ENCODE data around the gene DNLZ.

The DNLZ gene

DNA sequence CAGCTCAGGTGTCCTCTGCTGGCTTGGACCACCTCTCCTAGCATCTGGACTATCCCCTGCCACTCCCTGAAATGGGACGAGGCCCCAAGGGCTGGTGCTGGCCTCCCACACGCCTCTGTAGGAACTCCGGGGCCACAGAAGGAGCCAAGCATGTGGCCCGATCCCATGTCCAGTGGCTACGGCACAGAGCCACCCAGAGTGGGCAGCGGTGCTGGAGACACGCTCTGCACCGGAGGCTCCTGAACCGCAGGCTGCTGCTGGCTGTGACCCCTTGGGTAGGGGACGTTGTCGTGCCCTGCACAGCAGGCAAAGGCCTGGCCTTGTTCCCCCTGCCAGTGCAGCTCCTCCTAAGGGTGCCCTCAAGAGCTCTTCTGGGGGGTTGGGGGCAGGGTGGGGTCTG lies 16.3 kb upstream of the DNLZ start:
- no peak overlapping the region for H3K4me3 ChIP-seq (ENCODE audit: low read length)
- no peak for DNase-seq (ENCODE audit: low read depth, low spot score)

DNA sequence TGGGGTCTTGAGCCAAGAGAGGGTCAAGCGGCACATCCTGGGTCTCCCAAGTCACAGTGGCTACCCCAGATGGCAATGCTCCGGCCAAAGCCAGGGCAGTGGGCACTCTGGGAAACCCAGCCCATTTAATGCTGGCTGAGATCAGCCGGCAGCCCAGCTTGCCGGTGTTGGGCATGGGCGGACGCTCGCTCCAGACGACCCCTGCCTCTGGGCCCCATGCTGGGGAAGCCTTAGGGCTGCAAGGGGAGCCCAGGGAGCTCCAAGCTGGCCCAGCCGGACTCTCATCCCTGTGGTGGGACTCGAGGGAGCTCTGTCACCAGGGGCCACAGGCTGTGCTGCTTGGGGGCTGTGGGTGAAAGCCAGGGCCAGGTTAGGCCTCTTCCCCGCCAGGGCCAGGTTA lies 15.9 kb upstream of the DNLZ start:
- DNase-seq (ENCODE audit: low read depth, low spot score): no peak
- no peak overlapping the region for H3K4me3 ChIP-seq (ENCODE audit: low read length)

DNA sequence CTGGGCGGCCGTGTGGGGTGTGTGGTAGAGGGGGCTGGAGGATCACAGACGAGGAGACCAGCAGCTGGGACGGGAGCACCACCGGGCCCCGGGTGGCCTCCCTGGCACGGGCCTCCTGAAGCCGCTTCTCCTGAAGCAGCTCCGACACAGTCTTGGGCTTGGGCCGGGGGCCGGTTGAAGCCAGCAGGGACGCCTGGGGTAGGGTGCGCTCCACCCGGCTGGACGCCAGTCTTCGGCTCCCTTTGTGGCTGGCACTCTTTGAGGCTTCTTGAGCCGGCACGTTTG lies 15.4 kb upstream of the DNLZ start:
- H3K4me3 ChIP-seq (ENCODE audit: low read length): no peak overlapping the region
- DNase-seq (ENCODE audit: low read depth, low spot score): no peak

DNA sequence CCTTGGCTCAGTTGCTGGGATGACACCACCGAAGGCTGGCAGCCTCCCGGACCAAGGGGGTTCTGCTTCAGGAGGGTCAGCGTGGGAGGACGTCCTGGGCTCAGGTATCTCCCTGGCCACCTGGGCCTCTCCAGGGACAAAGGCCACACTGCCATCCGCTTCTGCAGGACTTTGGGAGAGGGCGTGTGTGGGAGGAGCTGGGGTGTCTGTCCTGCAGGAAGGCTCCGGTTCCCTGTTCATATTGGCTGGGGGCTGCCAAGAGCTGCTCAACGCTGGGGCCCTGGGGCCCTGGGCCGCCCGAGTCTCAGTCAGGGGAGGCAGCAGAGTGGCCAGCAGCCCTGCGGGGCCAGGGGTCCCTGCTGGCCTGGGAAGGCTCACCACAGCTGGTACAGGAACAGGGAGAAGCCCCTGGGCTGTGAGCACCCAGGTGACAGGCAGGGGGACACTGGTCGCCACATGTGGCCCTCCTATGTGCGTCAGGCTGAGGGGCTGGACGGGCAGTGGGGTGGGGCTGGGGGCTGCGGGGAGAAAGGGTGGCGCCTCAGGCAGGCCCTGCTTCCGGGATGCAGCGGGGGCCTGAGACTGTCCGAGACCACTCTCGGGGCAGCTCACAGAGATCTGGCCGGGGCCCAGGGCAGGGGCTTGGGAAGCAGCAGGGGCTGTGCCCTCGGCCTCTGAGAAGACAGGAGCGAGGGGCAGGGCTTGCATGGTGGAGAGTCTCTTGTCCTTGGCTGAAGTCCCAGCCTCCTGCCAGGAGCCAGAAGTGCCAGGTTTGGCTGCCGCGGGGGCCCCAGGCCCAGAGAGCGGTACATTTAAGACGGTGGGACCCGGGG lies 14.8 kb upstream of the DNLZ start:
- H3K4me3 ChIP-seq (ENCODE audit: low read length): no peak overlapping the region
- no peak for DNase-seq (ENCODE audit: low read depth, low spot score)

DNA sequence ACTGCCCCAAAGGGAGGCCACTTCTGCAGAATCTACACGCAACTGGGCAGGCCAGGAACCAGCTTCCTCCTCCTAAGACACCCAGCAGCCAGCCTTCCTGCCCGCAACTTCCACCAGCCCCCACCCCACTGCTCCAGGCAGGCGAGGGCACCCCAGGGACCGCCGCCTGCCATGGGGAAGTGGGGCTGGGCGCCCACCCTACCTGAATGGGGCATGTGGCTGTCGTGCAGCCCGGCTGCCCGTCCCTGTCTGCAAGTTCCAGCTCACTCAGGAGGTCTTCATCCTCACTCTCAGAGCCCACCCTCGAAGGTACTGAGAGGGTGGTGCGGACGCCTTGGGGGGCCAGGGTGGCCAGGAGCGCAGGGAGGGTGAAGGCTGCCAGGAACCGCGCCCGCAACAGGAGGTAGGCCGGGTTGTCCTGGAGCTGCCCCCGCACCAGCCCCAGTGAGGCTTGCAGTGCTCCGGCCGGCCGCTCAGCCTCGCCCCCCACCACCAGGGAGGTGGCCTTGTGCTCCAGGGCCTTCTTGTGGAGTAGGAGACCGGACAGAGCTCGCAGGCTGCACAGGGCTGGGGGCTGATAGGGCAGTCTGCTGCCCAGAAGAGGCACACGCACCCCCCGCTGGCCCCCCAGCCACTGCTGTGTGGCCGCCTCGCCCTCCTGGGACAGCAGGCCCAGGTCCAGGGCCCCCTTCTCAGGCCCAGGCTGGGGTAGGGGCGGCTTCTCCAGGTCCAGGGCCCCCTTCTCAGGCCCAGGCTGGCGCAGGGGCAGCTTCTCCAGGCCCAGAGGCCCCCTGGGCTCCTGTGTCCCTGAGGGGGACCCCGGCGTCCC lies 14.0 kb upstream of the DNLZ start:
- no peak for DNase-seq (ENCODE audit: low read depth, low spot score)
- no peak overlapping the region for H3K4me3 ChIP-seq (ENCODE audit: low read length)

DNA sequence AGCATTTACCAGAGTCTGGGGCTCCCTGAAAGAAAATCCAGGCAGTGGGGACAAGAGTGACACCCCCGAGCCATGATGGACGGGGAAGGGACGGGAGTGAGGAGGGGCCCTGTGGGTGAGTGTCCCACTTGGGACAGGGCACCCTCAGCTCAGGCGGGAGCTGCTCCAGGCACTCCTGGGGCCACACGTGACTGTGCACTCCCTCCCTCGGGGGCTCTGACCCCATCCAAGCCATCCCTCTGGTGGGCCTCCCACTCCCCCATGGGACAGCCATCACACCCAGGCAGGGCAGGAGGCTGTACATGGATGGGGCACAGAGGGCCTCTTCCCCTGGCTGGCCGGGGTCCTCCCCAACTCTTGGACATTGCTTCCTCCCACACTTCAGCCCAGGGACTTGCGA lies 12.9 kb upstream of the DNLZ start:
- DNase-seq (ENCODE audit: low read depth, low spot score): no peak
- no peak overlapping the region for H3K4me3 ChIP-seq (ENCODE audit: low read length)

DNA sequence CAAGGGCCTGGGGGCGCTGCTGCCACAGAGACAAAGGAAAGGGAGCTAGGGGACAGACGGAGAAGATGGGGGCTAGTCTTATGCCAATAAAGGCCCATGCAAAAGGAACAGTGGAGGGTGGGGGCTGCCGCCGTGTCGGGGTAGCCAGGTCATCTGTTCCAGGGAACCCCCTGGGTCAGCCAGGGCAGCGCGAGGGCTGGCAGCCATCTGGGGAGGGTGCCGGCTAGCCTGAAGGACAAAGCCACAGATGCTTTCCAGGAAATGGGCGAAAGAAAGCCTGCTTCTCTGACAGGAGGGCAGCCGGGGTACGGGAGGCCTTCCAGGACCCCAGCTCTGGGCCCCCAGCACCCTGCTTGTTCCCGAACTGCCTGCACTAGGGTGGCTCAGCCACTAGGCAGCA lies 11.6 kb upstream of the DNLZ start:
- DNase-seq (ENCODE audit: low read depth, low spot score): no peak
- H3K4me3 ChIP-seq (ENCODE audit: low read length): no peak overlapping the region

DNA sequence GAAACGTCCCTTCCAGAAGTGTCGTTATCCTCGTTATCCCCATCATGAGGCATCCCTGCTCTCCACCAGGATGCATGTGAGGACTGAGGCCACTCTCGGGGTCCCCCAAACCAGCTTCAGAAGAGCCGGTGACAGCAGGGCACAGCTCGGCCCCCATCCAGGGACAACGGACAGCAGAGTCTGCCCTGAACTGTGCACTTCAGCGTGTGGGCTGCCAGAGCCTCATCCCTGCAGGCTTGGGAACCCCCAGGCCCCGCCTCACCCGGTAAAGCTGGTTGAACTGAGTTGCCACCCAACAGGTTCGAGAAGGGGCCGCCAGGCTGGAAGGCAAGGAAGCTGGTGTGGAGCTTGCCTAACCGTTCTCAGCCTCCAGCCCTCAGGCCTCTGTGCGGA lies 10.6 kb upstream of the DNLZ start:
- DNase-seq (ENCODE audit: low read depth, low spot score): no peak
- no peak overlapping the region for H3K4me3 ChIP-seq (ENCODE audit: low read length)

DNA sequence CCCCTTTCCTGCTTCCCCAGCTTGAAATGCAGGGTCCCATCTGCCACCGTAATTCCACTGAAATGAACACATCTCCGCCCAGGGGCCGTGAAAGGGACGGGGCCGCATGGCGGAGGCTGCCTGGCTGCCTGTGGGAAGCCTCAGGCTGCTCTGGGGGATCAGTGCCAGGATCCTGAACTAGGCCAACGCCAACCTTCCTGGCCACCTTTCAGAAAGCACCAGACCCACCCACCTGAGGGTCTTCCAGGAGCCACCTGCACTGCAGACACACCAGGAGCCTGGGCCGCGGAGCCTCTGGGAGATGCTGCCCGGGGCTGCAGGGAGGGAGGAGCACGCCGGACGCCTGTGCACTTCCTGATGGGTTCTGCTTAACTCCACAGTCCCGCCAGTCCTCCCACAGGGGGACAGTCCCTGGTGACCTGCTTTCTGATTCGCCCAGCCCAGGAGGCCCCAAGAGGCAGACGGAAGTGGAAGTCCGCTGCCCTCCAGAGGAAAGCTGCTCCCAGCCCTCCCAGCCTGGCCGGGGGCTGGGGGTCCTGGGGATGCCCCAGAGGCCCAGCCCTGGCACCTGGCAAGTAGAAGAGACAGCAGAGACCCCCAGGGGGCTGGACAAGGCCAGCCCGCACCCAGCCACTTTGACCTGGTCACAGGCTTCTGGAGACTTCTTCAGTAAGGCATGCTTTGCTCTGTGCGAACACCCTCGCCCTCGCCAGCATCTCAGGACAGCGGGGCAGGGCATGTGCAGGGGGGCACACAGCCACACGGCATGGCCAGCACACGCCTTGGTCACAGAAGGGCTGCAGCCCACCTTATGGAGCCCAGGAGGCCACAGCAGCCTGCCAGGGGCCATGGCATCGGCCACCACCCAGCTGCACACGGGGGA lies 10.0 kb upstream of the DNLZ start, which contains the start of gene CARD9:
Gene CARD9, minus strand, starts transcription at position 370 of the 883 bp plus-strand sequence. CDS start 1,591 bp downstream, outside the sequence.
- H3K4me3 ChIP-seq (ENCODE audit: low read length): no peak within 1 kb of the TSS
- no peak for DNase-seq (ENCODE audit: low read depth, low spot score)

DNA sequence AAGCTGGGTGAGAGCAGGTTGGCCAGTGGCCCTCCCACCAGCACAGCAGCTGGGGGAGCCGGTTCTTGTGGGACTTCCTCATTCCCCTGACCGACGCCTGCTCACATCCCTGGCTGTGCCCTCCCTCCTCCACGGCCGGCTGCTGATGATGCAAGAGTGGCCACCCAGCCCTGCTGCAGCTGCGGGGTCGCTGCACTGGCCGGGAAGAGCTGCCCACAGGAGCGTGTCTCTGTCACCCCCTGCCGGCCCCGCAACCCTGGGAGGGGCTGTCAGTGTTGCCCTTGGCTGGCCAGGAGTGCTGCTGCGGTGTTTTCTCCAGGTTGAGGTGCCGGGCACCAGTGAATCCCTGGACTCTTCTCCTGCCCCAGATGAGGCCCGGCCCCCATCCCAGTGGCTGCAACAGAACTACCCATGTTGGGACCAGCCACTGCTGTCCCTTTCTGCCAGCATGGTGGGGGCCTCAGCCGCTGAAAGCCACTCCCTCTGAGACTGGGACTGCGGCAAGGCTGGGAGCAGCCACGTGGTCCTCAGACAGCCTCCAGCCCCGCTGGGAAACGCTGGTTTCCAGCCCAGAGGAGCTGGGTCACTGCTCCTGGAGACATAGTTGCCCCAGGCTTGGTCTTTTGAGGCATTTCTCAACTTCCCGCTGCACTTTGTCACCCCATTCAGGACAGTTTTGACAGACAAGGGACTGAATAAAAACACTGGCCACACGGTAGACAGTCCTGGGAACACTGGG lies 9.2 kb upstream of the DNLZ start:
- no peak overlapping the region for H3K4me3 ChIP-seq (ENCODE audit: low read length)
- DNase-seq (ENCODE audit: low read depth, low spot score): no peak

DNA sequence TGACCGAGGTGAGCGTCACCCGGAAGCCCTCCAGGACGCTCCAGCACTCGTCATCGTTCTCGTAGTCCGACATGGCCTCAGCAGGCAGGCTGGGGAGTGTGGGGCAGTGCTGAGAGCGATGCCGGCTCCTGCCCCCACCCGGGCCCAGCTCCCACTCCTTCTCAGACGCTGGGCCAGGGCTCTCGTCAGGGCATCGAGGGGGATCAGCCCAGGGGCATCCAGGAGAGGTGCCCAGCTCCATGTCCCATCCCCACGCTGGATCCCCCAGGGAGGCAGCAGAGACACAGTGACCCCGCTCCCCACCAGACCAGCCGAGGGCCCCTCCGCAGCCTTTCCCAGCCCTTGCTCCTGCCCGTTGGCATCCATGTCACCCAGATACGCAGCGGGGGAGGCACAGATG lies 8.5 kb upstream of the DNLZ start:
- H3K4me3 ChIP-seq (ENCODE audit: low read length): no peak overlapping the region
- no peak for DNase-seq (ENCODE audit: low read depth, low spot score)

DNA sequence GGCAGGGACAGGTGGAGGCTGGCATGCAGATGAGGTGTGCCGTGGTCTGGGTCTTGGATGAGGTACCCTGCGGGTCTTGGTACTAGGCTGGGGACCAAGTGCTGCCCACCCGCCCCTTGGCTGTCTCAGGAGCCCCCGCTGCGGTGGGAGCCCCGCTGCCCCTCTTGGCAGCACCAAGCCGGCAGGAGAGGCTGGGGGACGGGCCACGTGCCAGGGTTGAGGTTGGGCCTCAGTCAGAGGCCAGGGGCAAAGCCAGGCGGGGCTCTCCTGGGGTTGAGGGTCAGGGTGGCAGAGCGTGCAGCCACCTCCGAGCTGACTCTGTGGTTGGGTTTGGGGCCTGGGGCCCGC lies 8.0 kb upstream of the DNLZ start:
- DNase-seq (ENCODE audit: low read depth, low spot score): no peak
- H3K4me3 ChIP-seq (ENCODE audit: low read length): no peak overlapping the region

DNA sequence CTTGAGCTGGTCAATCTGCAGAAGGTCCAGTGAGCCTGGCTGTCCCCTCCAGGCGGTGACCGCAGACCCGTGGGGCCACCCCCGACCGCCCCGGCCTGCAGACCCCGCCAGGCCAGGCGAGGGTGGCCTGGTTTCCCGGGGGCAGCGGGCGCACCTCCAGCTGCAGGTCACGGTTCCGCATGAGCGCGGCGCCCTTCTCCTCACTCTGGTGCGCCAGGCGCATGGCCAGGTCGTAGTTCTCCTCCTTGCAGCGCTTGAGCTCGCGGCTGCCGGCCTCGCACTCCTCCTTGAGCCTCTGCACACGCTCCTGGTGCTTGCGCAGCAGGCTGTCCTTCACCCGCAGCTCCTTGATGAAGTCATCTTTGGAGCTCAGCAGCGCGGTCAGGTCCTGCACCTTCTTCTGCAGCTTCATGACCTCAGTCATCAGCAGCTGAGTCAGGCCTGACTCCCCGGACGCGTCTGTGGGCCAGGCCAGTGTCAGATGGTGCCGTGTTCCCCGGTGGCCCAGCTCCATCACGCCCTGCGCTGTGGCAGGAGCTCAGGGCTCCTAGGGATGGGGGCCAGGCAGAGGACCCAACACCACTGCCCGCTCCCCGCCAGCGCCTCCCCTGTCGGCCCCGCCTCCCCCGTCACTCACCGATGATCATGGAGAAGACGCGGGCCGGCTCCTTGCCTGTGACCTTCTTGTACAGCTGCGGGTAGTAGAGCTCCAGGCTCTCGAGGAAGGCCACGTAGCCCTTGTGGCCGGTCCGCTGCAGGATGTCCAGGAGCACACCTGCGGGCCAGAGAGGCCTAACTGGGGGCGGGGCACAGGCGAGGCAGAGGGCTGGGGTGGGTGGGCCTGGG lies 7.4 kb upstream of the DNLZ start:
- DNase-seq (ENCODE audit: low read depth, low spot score): no peak
- no peak overlapping the region for H3K4me3 ChIP-seq (ENCODE audit: low read length)

DNA sequence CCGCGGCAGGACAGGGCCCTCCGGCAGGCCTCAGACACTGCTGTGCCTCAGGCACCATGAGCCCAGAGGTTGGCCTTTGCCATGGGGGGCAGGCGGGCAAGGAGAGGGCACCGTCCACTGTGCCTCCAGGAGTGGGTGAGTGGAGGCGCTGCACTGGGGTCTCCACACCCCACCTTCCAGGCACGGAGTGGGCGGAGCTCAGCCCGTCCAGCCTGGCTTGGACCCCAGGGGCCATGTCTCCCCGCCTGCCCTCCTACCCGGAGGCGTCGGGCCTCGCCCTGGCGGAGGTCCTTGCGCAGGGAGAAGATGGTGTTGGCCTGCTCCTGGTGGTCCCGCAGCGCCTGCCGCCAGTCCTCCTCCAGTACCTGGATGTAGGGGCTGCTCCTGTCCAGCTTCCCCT lies 6.5 kb upstream of the DNLZ start:
- DNase-seq (ENCODE audit: low read depth, low spot score): no peak
- no peak overlapping the region for H3K4me3 ChIP-seq (ENCODE audit: low read length)

DNA sequence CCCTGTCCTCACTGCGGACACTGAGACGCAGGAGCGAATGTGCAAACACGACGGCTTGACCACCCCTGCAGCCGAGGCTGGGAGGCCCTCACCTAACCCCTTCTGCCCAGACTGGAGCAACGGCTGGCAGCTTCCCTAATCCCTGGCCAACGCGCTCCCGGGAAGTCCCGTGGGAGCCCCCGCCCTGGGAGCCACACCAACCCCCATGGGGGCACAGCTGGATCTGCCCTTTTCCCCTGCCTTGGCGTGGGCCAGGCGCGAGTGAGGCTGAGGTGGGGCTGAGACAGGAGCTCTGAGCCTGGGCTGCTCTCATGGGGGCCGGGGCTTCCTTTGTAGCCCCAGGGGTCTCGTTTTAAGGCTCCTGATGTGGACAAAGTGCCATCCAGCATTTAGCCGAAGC lies 4.6 kb upstream of the DNLZ start:
- DNase-seq (ENCODE audit: low read depth, low spot score): no peak
- H3K4me3 ChIP-seq (ENCODE audit: low read length): no peak overlapping the region

DNA sequence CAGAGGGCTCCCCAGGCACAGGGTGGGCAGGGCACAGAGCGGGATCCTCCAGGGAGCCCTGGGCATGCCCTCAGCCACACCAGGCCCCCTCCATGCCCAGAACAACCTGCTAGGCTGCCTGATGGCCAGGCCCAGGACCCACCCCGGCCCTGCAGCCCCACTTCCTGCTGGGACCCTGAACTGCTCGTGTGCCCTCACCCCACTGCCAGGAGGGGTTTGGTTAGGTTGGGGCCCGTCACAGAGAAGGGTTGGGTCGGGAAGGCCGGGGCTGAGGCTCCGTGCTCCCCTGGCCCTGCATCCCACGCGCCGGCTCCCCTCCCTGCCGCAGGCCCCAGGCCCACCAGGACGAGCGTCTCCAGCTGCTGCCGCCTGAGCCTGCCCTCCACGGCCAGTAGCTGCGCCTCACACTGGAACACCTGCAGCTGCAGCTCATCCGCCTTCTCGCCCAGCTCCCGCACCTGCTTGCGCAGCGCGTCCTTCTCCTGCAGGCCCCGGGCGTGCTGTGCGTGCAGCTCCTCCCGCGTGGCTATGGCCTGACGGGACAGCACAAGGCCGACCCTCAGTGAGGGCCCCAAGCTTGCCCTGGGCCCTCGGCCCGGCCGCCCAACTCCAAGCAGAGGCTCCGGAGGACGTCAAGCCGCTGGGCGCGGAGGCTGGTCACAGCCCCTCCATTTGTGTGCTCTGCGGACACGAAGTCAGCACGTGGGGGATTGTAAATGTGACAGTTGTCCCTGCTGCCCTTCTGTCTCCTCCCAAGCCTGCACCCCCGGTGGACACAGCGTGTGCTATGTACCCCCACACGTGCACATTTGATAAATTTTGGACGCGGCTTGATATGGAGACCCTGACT lies 4.0 kb upstream of the DNLZ start:
- DNase-seq (ENCODE audit: low read depth, low spot score): no peak
- no peak overlapping the region for H3K4me3 ChIP-seq (ENCODE audit: low read length)

DNA sequence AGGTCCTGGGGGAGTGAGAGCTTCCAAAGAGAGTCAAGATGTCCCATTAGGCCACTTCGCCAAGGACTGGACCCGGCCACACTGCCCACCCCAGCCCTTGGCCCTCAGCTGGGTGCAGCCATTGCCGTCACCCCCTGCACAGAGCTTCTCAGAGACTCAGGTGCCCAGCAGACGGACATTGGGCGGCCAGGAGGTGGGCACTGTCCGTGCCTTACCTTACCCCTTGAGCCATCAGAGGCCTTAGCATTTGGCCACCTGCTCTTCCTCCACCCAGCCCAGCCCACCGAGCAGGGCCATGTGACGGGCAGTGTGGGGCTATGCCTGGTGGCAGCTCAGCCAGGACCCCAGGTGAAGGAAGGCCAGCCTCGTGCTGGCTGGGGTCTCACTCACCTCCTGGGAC lies 3.3 kb upstream of the DNLZ start:
- DNase-seq (ENCODE audit: low read depth, low spot score): no peak
- no peak overlapping the region for H3K4me3 ChIP-seq (ENCODE audit: low read length)

All from Jurkat, Clone E6-1 (cell line).